Mucosa of descending colon (tissue), 3 donors: ENCODE results near the gene RAB44. TPM values are rescaled to one million over a fixed set of nuclear protein-coding genes. Genes with fewer than 3 reads are reported as not detected.

Experiments used
- ATAC-seq: fragments of 200-7000 bp; cut with Tn5 transposase; one replicate; pipeline ENCODE4 v1.9.1; 2020; ENCODE audit warnings: mild to moderate bottlenecking, moderate library complexity
- DNase-seq, 3 donors: peaks; one replicate each; pipeline ENCODE4 v3.0.0-alpha.2; 2020
- H3K36me3 ChIP-seq: fragments of 200-600 bp; one replicate; pipeline ENCODE4 v1.8.0; 2021; ENCODE audit warnings: low read depth, mild to moderate bottlenecking
- H3K4me1 ChIP-seq: fragments of 200-600 bp; one replicate; pipeline ENCODE4 v1.8.0; 2021; ENCODE audit warnings: low read depth, mild to moderate bottlenecking
- H3K4me3 ChIP-seq: fragments of 200-600 bp; one replicate; pipeline ENCODE4 v1.8.0; 2021; ENCODE audit warnings: mild to moderate bottlenecking
- H3K9me3 ChIP-seq: fragments of 200-600 bp; one replicate; pipeline ENCODE4 v1.8.0; 2021; ENCODE audit warnings: mild to moderate bottlenecking
- CTCF ChIP-seq: fragments of 200-600 bp; IDR thresholded peaks from one replicate; pipeline ENCODE4 v1.8.0; 2022; ENCODE audit warnings: antibody characterized with exemption, mild to moderate bottlenecking
- intact Hi-C, 2 donors: fragments of 100-400 bp; cut with DNase I in 1 of 2; cut with micrococcal nuclease in 1 of 2; formaldehyde crosslinking; loops; one replicate each; pipeline versions ENCODE4 v1.11.0 to v1.11.1; 2022; cut with DNase I, micrococcal nuclease
- total RNA-seq, 3 donors: library from RNA; stranded (reverse); fragmentation: NEBNext Ultra II Directional in 2 of 3; extraction: Animal tissue kit (Norgen Biotek cat#: 25700) in 2 of 3; gene quantifications; one replicate each; pipeline versions ENCODE4 v1.2.1 to v1.2.4, GENCODE V29; 2021 to 2023
- donor health status: DM: no; HTN: no; CAD: no; lungs with moderate emphysema.
- donor health status: DM: no; HTN: no; CAD: no.
- donor health status: DM: no; HTN: yes; CAD: no.

The RAB44 gene
- total RNA-seq, 3 donors from 2014 or later = 0.32 to 0.53 (median 0.32) TPM

- Histone ChIP-seq H3K4me1 (no peaks in the 10 kb centered on the region), H3K9me3 (no peaks in the 10 kb centered on the region), H3K36me3 (no peaks in the 10 kb centered on the region), H3K4me3 (no peak overlapping the region)
- ATAC-seq (no peak), DNase-seq (no peak)
- TF ChIP-seq CTCF = no peak
- intact Hi-C loops = no loop called here
Measured at GRCh38 chr6:36728289-36729160, 30.9 kb downstream of the RAB44 start.

GRCh38 chr6:36729161-36729524, 31.5 kb downstream of the RAB44 start:
- ATAC-seq = no peak
- intact Hi-C loops = no loop called here
- H3K4me1 ChIP-seq = no peaks in the 10 kb centered on the region
- H3K36me3 ChIP-seq = no peaks in the 10 kb centered on the region
- TF ChIP-seq CTCF = no peak
- DNase-seq = no peak
- no peaks in the 10 kb centered on the region for H3K9me3 ChIP-seq
- no peak overlapping the region for H3K4me3 ChIP-seq

- intact Hi-C loops = no loop called here
- TF ChIP-seq CTCF = no peak
- H3K36me3 ChIP-seq = no peaks in the 10 kb centered on the region
- ATAC-seq = no peak
- peaks cover 12% of the 10 kb centered on the region for H3K4me1 ChIP-seq
- H3K9me3 ChIP-seq = no peaks in the 10 kb centered on the region
- H3K4me3 ChIP-seq = no peak overlapping the region
- DNase-seq = no peak
Measured at GRCh38 chr6:36730424-36731380, 33.1 kb downstream of the RAB44 start.

GRCh38 chr6:36731622-36732310, 34.1 kb downstream of the RAB44 start:
- ATAC-seq = no peak
- DNase-seq = peak in 1 of 3 donors; percentile 18
- Histone ChIP-seq H3K36me3 (no peaks in the 10 kb centered on the region), H3K9me3 (no peaks in the 10 kb centered on the region), H3K4me1 (peaks cover 14% of the 10 kb centered on the region), H3K4me3 (no peak overlapping the region)
- TF ChIP-seq CTCF = no peak
- intact Hi-C loops = no loop called here

- peaks cover 14% of the 10 kb centered on the region for H3K4me1 ChIP-seq
- ATAC-seq (no peak), DNase-seq (peak in 1 of 3 donors; percentile 18)
- H3K4me3 ChIP-seq = no peak overlapping the region
- intact Hi-C loops = no loop called here
- H3K36me3 ChIP-seq = no peaks in the 10 kb centered on the region
- no peak for TF ChIP-seq CTCF
- H3K9me3 ChIP-seq = no peaks in the 10 kb centered on the region
Measured at GRCh38 chr6:36733300-36733699, 35.7 kb downstream of the RAB44 start.
